Measurements from ENCODE around the gene FLT3LG. TPM values are rescaled to one million over a fixed set of nuclear protein-coding genes. Genes with fewer than 3 reads are reported as not detected.

FLT3LG gene
- total RNA-seq, 1 experiment from 2014 or later: 6.8 TPM

- no peak for DNase-seq (ENCODE audit: low read depth)
Measured at GRCh38 chr19:49507803-49508494, 33.9 kb downstream of the FLT3LG start.

DNA sequence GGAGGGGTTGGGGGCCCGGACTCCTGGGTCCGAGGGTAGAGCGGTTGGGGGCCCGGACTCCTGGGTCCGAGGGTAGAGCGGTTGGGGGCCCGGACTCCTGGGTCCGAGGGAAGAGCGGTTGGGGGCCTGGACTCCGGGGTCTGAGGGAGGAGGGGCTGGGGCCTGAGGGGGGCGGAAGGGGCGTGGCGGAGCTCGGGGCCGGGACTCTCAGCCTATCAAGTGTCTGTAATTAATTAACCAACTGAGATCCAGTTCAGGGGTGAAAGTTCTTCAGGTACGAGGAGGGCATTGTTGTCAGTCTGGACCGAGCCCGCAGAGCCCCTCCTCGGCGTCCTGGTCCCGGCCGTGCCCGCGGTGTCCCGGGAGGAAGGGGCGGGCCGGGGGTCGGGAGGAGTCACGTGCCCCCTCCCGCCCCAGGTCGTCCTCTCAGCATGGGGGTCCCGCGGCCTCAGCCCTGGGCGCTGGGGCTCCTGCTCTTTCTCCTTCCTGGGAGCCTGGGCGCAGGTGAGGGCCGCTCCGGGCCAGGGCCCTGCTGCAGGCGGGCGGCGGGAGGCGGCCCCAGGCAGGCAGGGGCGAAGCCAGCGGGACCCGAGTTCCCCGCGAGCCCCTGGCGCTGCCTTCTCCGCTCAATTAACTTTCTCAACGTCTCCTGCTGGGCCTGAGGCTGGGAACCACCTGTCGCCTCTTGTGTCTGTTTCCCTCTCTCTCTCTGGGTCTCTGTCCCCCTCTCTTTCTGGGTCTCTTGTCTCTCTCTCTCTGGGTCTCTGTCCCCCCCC, 39.1 kb downstream of the FLT3LG start:
- DNase-seq (ENCODE audit: low read depth): no peak

- no peak for DNase-seq (ENCODE audit: low read depth)
Measured at GRCh38 chr19:49513746-49514118, 39.7 kb downstream of the FLT3LG start.

DNA sequence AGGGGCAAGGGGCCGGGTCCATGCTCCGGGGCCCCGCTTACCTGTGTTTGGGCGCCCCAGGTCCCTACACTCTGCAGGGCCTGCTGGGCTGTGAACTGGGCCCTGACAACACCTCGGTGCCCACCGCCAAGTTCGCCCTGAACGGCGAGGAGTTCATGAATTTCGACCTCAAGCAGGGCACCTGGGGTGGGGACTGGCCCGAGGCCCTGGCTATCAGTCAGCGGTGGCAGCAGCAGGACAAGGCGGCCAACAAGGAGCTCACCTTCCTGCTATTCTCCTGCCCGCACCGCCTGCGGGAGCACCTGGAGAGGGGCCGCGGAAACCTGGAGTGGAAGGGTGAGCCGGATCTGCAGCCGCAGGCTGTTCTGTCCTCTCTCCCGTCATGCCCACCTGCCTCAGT, 40.1 kb downstream of the FLT3LG start:
- DNase-seq (ENCODE audit: low read depth): no peak

GRCh38 chr19:49515767-49516166, 41.8 kb downstream of the FLT3LG start:
- no peak for DNase-seq (ENCODE audit: low read depth)

- DNase-seq (ENCODE audit: low read depth): no peak
Measured at GRCh38 chr19:49518033-49518432, 44.0 kb downstream of the FLT3LG start.

GRCh38 chr19:49520705-49521319, 46.8 kb downstream of the FLT3LG start:
- no peak for DNase-seq (ENCODE audit: low read depth)

DNA sequence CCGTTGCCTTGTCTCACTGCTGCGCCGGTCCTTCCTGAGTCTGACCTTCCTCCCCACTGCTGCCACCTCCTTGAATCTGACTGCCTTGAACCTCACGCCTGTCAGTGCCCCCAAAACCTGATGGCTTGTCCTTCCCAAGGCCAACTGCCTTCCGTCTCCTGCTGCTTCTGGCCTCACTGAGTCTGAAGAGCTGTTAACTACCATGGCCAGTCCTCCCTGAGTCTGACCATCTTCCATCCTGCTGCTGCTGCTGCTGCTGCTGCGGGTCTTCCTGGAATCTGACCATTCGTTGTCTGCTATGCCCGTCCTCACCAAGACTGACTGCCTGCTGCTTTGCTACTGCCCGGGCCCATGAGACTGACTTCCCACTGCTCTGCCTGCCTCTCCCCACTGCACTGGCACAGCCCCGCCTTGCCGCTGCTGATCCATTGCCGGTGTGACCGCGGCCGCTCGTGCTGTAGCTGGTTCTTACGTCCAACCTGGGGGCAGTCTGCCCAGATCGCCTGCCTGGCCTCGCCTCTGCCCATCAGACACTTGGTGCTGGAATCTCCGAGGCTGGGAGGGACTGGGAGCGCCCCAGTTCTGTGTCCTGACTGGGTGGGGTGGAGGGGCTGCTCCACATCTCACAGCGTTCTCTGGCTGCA, 50.9 kb downstream of the FLT3LG start:
- no peak for DNase-seq (ENCODE audit: low read depth)

GRCh38 chr19:49528211-49528771, 54.3 kb downstream of the FLT3LG start:
- DNase-seq (ENCODE audit: low read depth): peak; percentile 11

DNA sequence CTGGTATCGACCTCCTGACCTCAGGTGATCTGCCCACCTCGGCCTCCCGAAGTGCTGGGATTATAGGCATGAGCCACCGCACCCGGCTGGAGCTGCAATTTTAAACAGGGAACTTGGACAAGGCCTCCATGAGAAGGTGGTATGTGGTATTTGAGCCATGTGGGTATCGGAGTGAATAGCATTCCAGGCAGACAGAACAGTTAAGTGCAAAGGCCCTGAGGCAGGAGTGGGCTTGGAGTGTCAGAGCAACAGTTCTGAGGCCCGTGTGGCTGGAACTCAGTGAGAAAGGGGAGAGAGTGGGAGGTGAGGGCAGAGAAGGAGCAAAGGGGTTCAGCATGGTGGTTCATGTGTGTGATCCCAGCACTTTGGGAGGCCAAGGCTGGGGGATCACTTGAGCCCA, 56.7 kb downstream of the FLT3LG start:
- no peak for DNase-seq (ENCODE audit: low read depth)

GRCh38 chr19:49533551-49534488, 59.8 kb downstream of the FLT3LG start:
- DNase-seq (ENCODE audit: low read depth): no peak

DNA sequence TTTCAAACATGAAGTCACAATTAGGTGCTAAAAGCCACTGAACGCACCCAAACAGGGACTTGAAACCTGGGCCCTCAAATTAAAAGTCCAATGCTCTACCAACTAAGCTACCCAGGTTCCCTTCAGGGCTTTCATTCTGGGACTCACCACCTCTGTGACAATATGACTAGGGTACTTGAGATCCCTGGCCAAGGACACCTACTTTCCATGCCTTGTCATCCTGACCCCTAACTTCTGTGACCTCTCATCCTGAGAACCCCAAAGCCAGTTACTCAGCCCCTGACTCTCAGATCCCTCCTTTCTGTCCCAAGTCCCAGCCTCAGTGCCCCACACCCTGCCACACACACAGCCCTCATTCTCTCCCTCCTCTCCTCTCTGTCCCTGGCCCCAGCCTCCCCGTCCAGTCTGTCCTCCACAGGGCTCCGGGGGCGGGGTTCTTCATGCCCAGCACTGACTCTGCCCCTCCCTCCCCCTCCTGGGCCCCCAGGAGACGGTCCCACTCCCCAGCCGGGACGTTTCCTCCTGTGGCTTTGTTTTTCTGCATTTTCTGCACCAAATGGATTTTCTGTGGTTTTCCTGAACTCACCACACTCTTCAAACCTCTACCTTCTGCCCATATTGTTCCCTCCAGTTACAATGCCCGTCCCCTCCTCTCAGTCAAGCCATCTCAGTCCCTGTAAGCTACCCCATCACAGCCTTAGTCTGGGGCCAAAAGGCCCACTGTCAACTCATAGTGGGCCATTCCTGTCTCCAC, 60.8 kb downstream of the FLT3LG start:
- DNase-seq (ENCODE audit: low read depth): no peak

Small RNAs within 50 kb of the gene (small RNA-seq; reads per million reads assigned to genes)
- gene COX6CP7 (not detected), gene MIR150 (not detected), gene SNORD32A (not detected), gene SNORD33 (not detected), gene SNORD34 (not detected), gene SNORD35A (not detected), gene SNORD35B (not detected)

Other genes with a start within 250 kb of the FLT3LG start
- not detected in 2 replicates for gene SLC6A16, start 149.0 kb upstream of the FLT3LG start, total RNA-seq (2014; rRNA removed; shearing (Covaris generic))
- gene CD37, start 138.8 kb upstream of the FLT3LG start, total RNA-seq (2014; rRNA removed; shearing (Covaris generic)): not detected in 2 replicates
- 6.5 and 7.6 TPM in 2 replicates for gene TEAD2, start 111.8 kb upstream of the FLT3LG start, total RNA-seq (2014; rRNA removed; shearing (Covaris generic))
- not detected in 2 replicates for gene DKKL1, start 110.3 kb upstream of the FLT3LG start, total RNA-seq (2014; rRNA removed; shearing (Covaris generic))
- not detected in 2 replicates for gene KASH5, start 86.0 kb upstream of the FLT3LG start, total RNA-seq (2014; rRNA removed; shearing (Covaris generic))
- gene PTH2, start 50.8 kb upstream of the FLT3LG start, total RNA-seq (2014; rRNA removed; shearing (Covaris generic)): not detected in 2 replicates
- gene GFY, start 48.8 kb upstream of the FLT3LG start, total RNA-seq (2014; rRNA removed; shearing (Covaris generic)): not detected in 2 replicates
- gene SLC17A7, start 32.7 kb upstream of the FLT3LG start, total RNA-seq (2014; rRNA removed; shearing (Covaris generic)): 0.07 and 1.7 TPM in 2 replicates
- 203 and 223 TPM in 2 replicates for gene PIH1D1, start 22.4 kb upstream of the FLT3LG start, total RNA-seq (2014; rRNA removed; shearing (Covaris generic))
- gene ALDH16A1, start 21.0 kb upstream of the FLT3LG start, total RNA-seq (2014; rRNA removed; shearing (Covaris generic)): 55.1 and 75.5 TPM in 2 replicates
- gene RPL13A, start 13.4 kb downstream of the FLT3LG start, total RNA-seq (2014; rRNA removed; shearing (Covaris generic)): 5,406 and 6,095 TPM in 2 replicates
- 2,830 and 3,374 TPM in 2 replicates for gene RPS11, start 22.2 kb downstream of the FLT3LG start, total RNA-seq (2014; rRNA removed; shearing (Covaris generic))
- gene FCGRT, start 38.4 kb downstream of the FLT3LG start, total RNA-seq (2014; rRNA removed; shearing (Covaris generic)): 3.9 and 8.7 TPM in 2 replicates
- gene RCN3, start 53.8 kb downstream of the FLT3LG start, total RNA-seq (2014; rRNA removed; shearing (Covaris generic)): 11.7 and 13.7 TPM in 2 replicates
- 140 and 203 TPM in 2 replicates for gene NOSIP, start 106.3 kb downstream of the FLT3LG start, total RNA-seq (2014; rRNA removed; shearing (Covaris generic))
- 0.70 and 1.1 TPM in 2 replicates for gene PRRG2, start 107.1 kb downstream of the FLT3LG start, total RNA-seq (2014; rRNA removed; shearing (Covaris generic))
- gene PRR12, start 117.0 kb downstream of the FLT3LG start, total RNA-seq (2014; rRNA removed; shearing (Covaris generic)): 3.4 and 6.5 TPM in 2 replicates
- 23.5 and 26.7 TPM in 2 replicates for gene RRAS, start 165.9 kb downstream of the FLT3LG start, total RNA-seq (2014; rRNA removed; shearing (Covaris generic))
- 21.2 and 31.7 TPM in 2 replicates for gene SCAF1, start 168.0 kb downstream of the FLT3LG start, total RNA-seq (2014; rRNA removed; shearing (Covaris generic))
- 55.9 and 62.7 TPM in 2 replicates for gene IRF3, start 191.6 kb downstream of the FLT3LG start, total RNA-seq (2014; rRNA removed; shearing (Covaris generic))
- gene BCL2L12, start 191.7 kb downstream of the FLT3LG start, total RNA-seq (2014; rRNA removed; shearing (Covaris generic)): 21.2 and 26.0 TPM in 2 replicates
- 540 and 551 TPM in 2 replicates for gene PRMT1, start 203.1 kb downstream of the FLT3LG start, total RNA-seq (2014; rRNA removed; shearing (Covaris generic))
- gene ADM5, start 215.4 kb downstream of the FLT3LG start, total RNA-seq (2014; rRNA removed; shearing (Covaris generic)): 9.6 and 11.1 TPM in 2 replicates
- 0.84 TPM in 1 of 2 replicates, not detected in the other for gene CPT1C, start 216.9 kb downstream of the FLT3LG start, total RNA-seq (2014; rRNA removed; shearing (Covaris generic))

All from HT1080 (cell line).